Muscle layer of colon (tissue), 2 donors: ENCODE results near the gene RTL5.
"Not testable (repeated sequence)": the region's sequence is repeated elsewhere in the genome, so short reads cannot be mapped to it uniquely, and the experiment has no call there.

Source experiments
- H3K27ac ChIP-seq: one replicate; pipeline ENCODE4 v1.7.0; 2013; ENCODE audit warnings: low read depth, mild to moderate bottlenecking, low read length, moderate library complexity
- H3K27me3 ChIP-seq, 2 donors: one replicate each; pipeline ENCODE4 v1.7.0; 2013; ENCODE audit warnings: low read length in 2 of 2, mild to moderate bottlenecking in 2 of 2; ENCODE audit not compliant: insufficient read depth in 2 of 2, control insufficient read depth in 1 of 2
- H3K36me3 ChIP-seq: one replicate; pipeline ENCODE4 v1.7.0; 2013; ENCODE audit warnings: mild to moderate bottlenecking, low read length; ENCODE audit not compliant: insufficient read depth
- H3K4me1 ChIP-seq: one replicate; pipeline ENCODE4 v1.7.0; 2013; ENCODE audit warnings: mild to moderate bottlenecking, low read length; ENCODE audit not compliant: insufficient read depth
- H3K4me3 ChIP-seq, 2 donors: one replicate each; pipeline ENCODE4 v1.7.0; 2013; ENCODE audit warnings: low read length in 2 of 2, low read depth in 1 of 2, mild to moderate bottlenecking in 1 of 2, moderate library complexity in 1 of 2
- H3K9ac ChIP-seq: one replicate; pipeline ENCODE4 v1.7.0; 2013; ENCODE audit warnings: low read length
- H3K9me3 ChIP-seq: one replicate; pipeline ENCODE4 v1.7.0; 2013; ENCODE audit warnings: mild to moderate bottlenecking, low read length
- donor health status: abdominal sarcoma.
- donor health status: Adenocarcinoma of cecum.

The RTL5 gene

DNA sequence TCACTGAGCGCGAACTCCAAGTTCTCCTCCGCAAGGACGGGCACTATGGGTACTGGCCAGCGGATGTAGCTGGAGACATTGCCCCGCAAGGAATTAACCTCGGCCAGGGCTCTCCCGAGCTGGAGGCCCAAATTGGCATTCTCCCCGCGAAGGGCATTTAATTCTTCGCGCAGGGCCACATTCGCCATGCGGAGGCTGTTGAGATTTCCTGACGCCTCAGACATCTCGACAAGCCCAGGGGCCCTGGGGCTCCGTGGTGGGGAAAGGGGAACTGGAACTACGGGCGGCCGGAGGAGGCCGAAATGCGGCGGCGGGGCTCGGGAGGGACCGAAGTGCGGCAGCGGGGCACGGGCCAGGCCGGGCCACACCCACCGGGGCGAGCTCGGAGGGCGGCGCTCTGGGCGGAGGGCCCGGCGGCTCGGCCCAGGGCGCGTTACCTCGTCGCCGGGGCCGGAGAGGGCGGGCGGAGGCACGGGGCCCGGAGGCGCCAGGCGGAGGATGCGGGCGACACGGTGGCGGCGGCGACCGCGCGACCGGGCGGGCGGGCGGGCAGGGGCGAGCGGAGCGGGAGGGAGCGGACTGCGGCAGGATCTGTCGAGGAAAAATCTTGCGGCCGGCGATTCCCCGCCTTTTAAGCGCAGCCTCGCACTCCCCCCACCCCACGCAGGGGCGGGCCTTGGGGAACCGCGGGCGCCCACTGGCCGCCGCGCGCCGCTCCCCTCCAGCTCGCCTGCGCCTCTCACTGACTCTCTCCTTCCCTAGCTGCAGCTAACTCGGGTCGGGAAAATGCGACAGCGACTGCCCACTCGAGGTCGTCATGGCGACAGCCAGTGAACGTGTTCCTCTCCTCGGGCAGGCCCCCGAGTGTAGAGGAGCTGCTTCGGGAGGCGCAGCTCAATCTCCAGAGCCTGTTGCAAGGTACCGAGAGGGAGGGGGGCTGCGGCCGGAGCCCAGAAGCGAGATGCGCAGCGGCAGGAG, at the start of gene RTL5:
Gene RTL5 (minus strand): TSS at position 599 of the 978 bp plus-strand sequence.
- peak within 1 kb of the TSS; percentile 56 to 64 for H3K4me3 ChIP-seq
- peak within 1 kb of the TSS; percentile 57 for H3K9ac ChIP-seq
- no peaks in the 10 kb centered on the region for H3K9me3 ChIP-seq
- H3K27ac ChIP-seq = peak within 1 kb of the TSS; percentile 74
- H3K4me1 ChIP-seq = peaks cover 13% of the 10 kb centered on the region
- H3K27me3 ChIP-seq = peaks cover 0 to 30% of the 10 kb centered on the region in 2 donors
- peaks cover 13% of the 10 kb centered on the region for H3K36me3 ChIP-seq

DNA sequence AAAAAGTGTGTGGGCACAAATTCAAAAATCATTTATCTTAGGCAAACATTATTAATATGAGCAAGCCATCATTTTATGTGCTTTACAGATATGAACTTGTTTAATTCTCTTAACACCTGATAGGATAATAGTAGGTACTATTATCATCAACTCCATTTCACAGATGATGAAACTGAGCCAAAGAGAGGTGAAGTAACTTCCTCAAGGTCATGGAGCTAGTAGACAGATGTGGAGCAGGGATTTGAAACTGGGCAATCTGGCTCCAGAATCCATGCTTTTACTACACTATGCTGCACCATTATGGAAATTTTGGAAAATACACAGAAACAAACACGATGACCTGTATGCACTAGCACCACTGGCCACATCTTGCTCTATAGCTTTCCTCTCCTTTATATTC, 48.8 kb upstream of the RTL5 start:
- Histone ChIP-seq H3K9me3 (no peaks in the 10 kb centered on the region), H3K4me3 (peak overlapping the region in 1 of 2 donors; percentile 86), H3K27me3 (no peaks in the 10 kb centered on the region), H3K4me1 (peaks cover 10% of the 10 kb centered on the region), H3K36me3 (no peaks in the 10 kb centered on the region), H3K27ac (peak overlapping the region; percentile 72), H3K9ac (no peak overlapping the region)

DNA sequence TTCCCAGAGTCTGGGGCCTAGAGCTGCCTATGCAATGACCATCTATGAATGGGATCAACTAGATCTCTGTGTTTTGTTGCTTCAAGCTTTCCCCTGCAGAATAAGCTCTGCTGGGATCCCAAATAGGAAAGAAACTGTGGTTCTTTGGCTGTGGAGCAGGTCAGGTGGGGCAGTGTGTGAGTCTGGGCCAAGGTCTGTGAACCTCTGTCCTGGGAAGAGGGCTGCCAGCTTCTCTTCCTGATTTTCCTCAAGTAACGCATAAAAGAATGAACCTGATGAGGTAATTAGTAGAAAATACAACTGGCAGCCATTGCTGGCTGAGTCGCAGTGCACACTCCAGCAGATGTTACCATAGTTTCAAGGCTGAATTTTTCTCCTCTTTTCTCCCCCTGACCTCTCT, 45.3 kb upstream of the RTL5 start:
- Histone ChIP-seq H3K4me1 (no peaks in the 10 kb centered on the region), H3K9ac (no peak overlapping the region), H3K4me3 (no peak overlapping the region), H3K36me3 (no peaks in the 10 kb centered on the region), H3K9me3 (no peaks in the 10 kb centered on the region), H3K27me3 (no peaks in the 10 kb centered on the region), H3K27ac (no peak overlapping the region)

DNA sequence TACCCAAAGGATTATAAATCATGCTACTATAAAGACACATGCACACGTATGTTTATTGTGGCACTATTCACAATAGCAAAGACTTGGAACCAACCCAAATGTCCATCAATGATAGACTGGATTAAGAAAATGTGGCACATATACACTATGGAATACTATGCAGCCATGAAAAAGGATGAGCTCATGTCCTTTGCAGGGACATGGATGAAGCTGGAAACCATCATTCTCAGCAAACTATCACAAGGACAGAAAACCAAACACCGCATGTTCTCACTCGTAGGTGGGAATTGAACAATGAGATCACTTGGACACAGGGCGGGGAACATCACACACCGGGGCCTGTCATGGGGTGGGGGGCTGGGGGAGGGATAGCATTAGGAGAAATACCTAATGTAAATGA, 44.6 kb upstream of the RTL5 start:
- not testable (repeated sequence) for H3K4me1 ChIP-seq, H3K27ac ChIP-seq, H3K4me3 ChIP-seq, H3K9me3 ChIP-seq, H3K36me3 ChIP-seq, H3K27me3 ChIP-seq, H3K9ac ChIP-seq

DNA sequence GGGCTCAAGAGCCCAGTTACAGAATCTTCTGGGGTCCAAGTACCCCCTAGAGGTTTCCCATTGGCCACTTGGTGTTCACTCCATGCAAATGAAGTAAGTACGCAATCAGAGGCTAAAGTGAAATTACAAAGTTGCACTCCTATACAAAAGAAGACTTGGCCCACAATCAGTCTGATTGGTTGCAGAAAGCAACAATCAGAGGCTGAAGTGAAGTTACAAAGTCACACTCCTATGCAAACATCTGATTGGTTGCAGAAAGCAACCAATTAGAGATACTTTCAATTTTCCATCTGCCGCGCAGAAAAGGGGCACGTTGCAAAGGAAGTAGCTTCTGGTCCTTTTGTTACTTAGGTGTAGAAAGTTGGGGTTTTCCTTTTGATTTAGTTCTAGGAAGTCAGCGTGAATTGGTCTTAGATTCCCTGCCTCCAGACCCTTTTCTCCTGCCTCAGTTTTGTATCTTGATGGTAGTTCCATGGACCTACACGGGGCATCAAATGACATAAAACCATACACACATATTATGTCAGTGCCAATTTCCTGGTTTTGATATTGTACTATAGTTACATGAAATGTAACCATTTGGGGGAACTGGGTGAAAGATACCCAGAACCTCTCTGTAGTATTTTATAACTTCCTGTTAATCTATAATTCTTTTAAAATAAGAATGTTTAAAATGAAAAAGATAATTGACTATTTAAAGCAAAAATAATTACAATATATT, 37.5 kb upstream of the RTL5 start:
- Histone ChIP-seq H3K36me3 (no peaks in the 10 kb centered on the region), H3K4me3 (no peak overlapping the region), H3K9me3 (no peaks in the 10 kb centered on the region), H3K27ac (no peak overlapping the region), H3K27me3 (no peaks in the 10 kb centered on the region), H3K9ac (no peak overlapping the region), H3K4me1 (no peaks in the 10 kb centered on the region)

DNA sequence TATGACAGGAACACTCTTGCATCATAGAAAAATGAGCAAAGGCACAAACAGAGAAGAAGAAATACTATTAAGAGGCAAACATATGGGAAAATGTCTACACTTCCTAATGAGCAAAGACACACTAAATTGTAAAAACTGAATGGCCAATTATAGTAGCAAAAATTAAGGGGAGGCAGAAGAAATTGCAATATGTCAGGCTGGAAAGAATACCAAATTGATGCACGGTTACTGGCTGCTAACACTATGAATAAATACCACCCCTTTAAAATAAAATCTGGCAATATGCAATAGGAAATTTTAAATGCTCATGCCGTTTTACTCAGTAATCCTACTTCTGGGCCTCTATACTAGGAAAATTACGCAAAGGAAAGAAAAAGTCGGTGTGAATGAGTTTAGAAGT, 33.8 kb upstream of the RTL5 start:
- Histone ChIP-seq H3K4me3 (no peak overlapping the region), H3K4me1 (no peaks in the 10 kb centered on the region), H3K9ac (no peak overlapping the region), H3K27me3 (no peaks in the 10 kb centered on the region), H3K36me3 (no peaks in the 10 kb centered on the region), H3K9me3 (no peaks in the 10 kb centered on the region), H3K27ac (no peak overlapping the region)

DNA sequence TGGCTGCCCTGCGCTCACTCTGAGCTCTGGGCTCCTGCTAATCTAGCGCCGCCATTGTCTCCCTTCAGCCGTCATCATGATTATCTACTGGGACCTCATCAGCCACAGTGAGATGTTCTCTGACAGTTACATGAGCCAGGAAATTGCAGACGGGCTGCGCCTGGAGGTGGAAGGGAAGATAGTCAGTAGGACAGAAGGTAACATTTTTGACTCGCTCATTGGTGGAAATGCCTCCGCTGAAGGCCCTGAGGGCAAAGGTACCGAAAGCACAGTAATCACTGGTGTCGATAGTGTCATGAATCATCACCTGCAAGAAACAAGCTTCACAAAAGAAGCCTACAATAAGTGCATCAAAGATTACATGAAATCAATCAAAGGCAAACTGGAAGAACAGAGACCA, 28.1 kb upstream of the RTL5 start:
- Histone ChIP-seq H3K4me3 (no peak overlapping the region), H3K27ac (no peak overlapping the region), H3K27me3 (no peaks in the 10 kb centered on the region), H3K9me3 (no peaks in the 10 kb centered on the region), H3K36me3 (no peaks in the 10 kb centered on the region), H3K4me1 (no peaks in the 10 kb centered on the region), H3K9ac (no peak overlapping the region)

DNA sequence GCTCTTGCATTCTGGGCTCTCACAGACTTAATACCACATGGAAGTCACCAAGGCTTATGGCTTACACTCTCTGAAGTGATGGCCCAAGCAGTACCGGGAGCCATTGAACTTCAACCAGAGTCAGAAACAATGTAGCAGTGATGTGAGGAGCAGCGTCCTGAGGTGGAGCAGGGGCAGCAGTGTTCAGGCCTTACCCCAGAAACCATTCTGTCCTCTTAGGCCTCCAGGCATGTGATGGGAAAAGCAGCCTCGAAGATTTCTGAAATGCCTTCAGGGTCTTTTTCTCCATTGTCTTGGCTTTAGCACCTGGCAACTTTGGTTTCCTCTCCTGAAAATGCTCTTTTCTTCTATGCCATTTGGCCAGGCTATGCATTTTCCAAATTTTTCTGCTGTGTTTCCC, 27.1 kb upstream of the RTL5 start:
- Histone ChIP-seq H3K27me3 (no peaks in the 10 kb centered on the region), H3K9me3 (no peaks in the 10 kb centered on the region), H3K4me3 (no peak overlapping the region), H3K4me1 (no peaks in the 10 kb centered on the region), H3K36me3 (no peaks in the 10 kb centered on the region), H3K27ac (no peak overlapping the region), H3K9ac (no peak overlapping the region)

DNA sequence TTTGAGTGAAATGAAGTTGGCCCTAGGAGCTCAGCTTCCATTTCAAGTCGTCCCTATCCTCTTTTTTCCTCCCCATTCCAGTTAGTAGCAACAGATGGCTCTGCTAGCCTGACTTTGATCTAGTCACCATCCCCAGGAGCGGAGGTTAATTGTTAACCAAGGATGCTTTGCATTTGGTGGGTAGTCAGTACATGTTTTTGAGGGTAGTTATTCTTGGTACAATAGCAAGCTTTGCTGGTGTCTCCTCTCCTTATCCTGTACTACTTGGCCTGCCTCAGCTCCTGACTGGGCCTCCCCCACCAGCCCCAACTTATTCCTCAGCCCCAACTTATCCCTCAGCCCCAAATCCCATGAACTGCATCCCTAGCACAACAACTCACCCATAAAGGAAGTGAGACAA, 14.8 kb upstream of the RTL5 start:
- Histone ChIP-seq H3K4me3 (no peak overlapping the region), H3K27ac (no peak overlapping the region), H3K27me3 (no peaks in the 10 kb centered on the region), H3K36me3 (no peaks in the 10 kb centered on the region), H3K9me3 (no peaks in the 10 kb centered on the region), H3K9ac (no peak overlapping the region), H3K4me1 (no peaks in the 10 kb centered on the region)

DNA sequence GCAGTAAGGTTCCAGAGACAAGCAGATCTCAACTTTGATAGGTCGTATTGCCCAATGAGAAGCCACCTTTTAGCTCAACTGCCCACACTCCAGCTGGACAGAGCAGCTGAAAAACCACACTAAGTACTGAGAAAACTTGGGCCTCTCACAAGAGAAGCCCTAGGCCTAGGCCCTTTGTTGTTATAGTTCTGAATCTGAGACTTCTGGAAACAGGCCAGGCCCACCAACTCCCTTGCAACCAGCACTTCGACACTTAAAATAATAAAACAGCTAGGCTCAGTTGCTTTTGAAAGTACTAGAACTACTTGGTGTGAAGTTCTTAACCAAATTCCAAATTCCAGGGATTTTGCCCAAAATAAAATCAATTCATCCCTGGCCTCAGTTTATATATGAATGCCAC, 13.5 kb upstream of the RTL5 start:
- H3K9ac ChIP-seq = no peak overlapping the region
- H3K36me3 ChIP-seq = peaks cover 5% of the 10 kb centered on the region
- H3K27ac ChIP-seq = no peak overlapping the region
- H3K27me3 ChIP-seq = no peaks in the 10 kb centered on the region
- H3K4me1 ChIP-seq = no peaks in the 10 kb centered on the region
- H3K9me3 ChIP-seq = no peaks in the 10 kb centered on the region
- no peak overlapping the region for H3K4me3 ChIP-seq

DNA sequence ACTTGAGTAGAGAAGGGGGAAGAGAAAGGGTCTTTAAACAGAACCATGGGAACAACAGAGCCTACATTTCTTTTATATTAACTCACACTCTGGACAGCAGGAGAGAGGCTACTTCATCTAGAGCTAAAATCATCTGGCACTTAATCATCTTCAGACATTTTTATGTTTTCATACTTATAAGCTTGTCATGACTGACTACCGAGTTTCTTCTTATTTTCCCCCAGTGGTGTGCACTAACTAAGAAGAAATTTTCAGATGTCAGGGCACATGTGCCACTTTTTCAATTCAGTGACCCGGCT, 11.8 kb upstream of the RTL5 start:
- H3K9ac ChIP-seq = no peak overlapping the region
- H3K4me1 ChIP-seq = no peaks in the 10 kb centered on the region
- H3K36me3 ChIP-seq = peaks cover 17% of the 10 kb centered on the region
- no peaks in the 10 kb centered on the region for H3K9me3 ChIP-seq
- H3K4me3 ChIP-seq = no peak overlapping the region
- H3K27ac ChIP-seq = no peak overlapping the region
- H3K27me3 ChIP-seq = peaks cover 0 to 8% of the 10 kb centered on the region in 2 donors
